K562 (cell line): Measurements from ENCODE around the gene TRIM68. TPM values are rescaled to one million over a fixed set of nuclear protein-coding genes. Genes with fewer than 3 reads are reported as not detected.
A peak's percentile ranks its signal among the peaks of the same experiment; 100 is the strongest.

ENCODE experiments used
- ARID4B ChIP-seq: sonication (generic); formaldehyde crosslinking; IDR thresholded peaks from 2 replicates; pipeline ENCODE4 v1.8.0; 2022; ENCODE audit warnings: mild to moderate bottlenecking, missing genetic modification reagents
- ATF3 ChIP-seq, 2 experiments: fragments of 450-650 bp in 1 of 2; sonication (generic) in 1 of 2; formaldehyde crosslinking in 1 of 2; IDR thresholded peaks in 1 of 2; conservative IDR thresholded peaks in 1 of 2; 2 replicates each; pipeline versions ENCODE4 v1.6.1 to v1.8.1; 2016 to 2023; ENCODE audit warnings: mild to moderate bottlenecking in 2 of 2, moderate library complexity in 2 of 2, inconsistent platforms in 1 of 2, missing genetic modification reagents in 1 of 2
- CBX1 ChIP-seq: sonication (generic); IDR thresholded peaks from 2 replicates; pipeline ENCODE4 v1.6.1; 2016; ENCODE audit warnings: antibody characterized with exemption, low read depth, mild to moderate bottlenecking
- CC2D1A ChIP-seq: fragments of 450-650 bp; IDR thresholded peaks from 2 replicates; pipeline ENCODE4 v1.6.1; 2017; ENCODE audit warnings: mild to moderate bottlenecking
- CCAR2 ChIP-seq: fragments of 200-400 bp; formaldehyde crosslinking; IDR thresholded peaks from 2 replicates; pipeline ENCODE4 v1.6.1; 2017; ENCODE audit warnings: mild to moderate bottlenecking, low read depth, low read length
- DEAF1 ChIP-seq: fragments of 450-650 bp; formaldehyde crosslinking; IDR thresholded peaks from 2 replicates; pipeline ENCODE4 v1.4.0; 2020; ENCODE audit warnings: mild to moderate bottlenecking, moderate library complexity
- E2F8 ChIP-seq: fragments of 450-650 bp; IDR thresholded peaks from 2 replicates; pipeline ENCODE4 v1.7.1; 2018; ENCODE audit warnings: mild to moderate bottlenecking, low read depth; ENCODE audit not compliant: partially characterized antibody
- HDAC3 ChIP-seq: fragments of 450-650 bp; IDR thresholded peaks from 2 replicates; pipeline ENCODE4 v1.6.1; 2018; ENCODE audit warnings: borderline replicate concordance, mild to moderate bottlenecking, moderate library complexity; ENCODE audit not compliant: partially characterized antibody
- IFI16 ChIP-seq: fragments of 250-450 bp; sonication (Bioruptor Pico); IDR thresholded peaks from 2 replicates; pipeline ENCODE4 v2.1.2; 2022; ENCODE audit warnings: mild to moderate bottlenecking, inconsistent platforms
- JUND ChIP-seq, 2 experiments: IDR thresholded peaks; 2 replicates in 1 of 2; 3 replicates in 1 of 2; pipeline ENCODE4 v1.6.1; 2011; ENCODE audit warnings: borderline replicate concordance in 2 of 2, low read depth in 2 of 2, low read length in 2 of 2, improper control_type of control experiment in 1 of 2, missing biosample characterization in 1 of 2, missing genetic modification characterization in 1 of 2, missing genetic modification reagents in 1 of 2
- SUPT5H ChIP-seq: fragments of 450-650 bp; IDR thresholded peaks from 2 replicates; pipeline ENCODE4 v1.6.1; 2016
- polyA plus RNA-seq, 8 experiments: library from polyadenylated mRNA; depleted of rRNA in 4 of 8; stranded (reverse) in 5 of 8; unstranded in 3 of 8; fragments of >200 nt; fragmentation: Nextera tagmentation in 2 of 8; fragmentation: Illumina TruSeq in 1 of 8; extraction: Ambion mirVana in 2 of 8; extraction: Trizol in 1 of 8; gene quantifications; 2 replicates each; pipeline versions ENCODE4 v1.2.1 to v1.2.3, GENCODE V29; 2011 to 2014; ENCODE audit warnings: inconsistent platforms in 1 of 8, missing spikeins in 1 of 8
- total RNA-seq, 7 experiments: library from RNA; depleted of rRNA in 6 of 7; stranded (reverse); fragments of >200 nt in 6 of 7; fragmentation: Illumina TruSeq in 2 of 7; extraction: Trizol in 2 of 7; gene quantifications; 2 replicates each; pipeline versions ENCODE4 v1.2.1 to v1.2.3, GENCODE V29; 2011 to 2021; ENCODE audit warnings: low replicate concordance in 1 of 7
- TF ChIP-seq, protein P1 (sequence below): fragments of 450-650 bp; formaldehyde crosslinking; conservative IDR thresholded peaks from 2 replicates; pipeline ENCODE4 v1.4.0; 2022; ENCODE audit warnings: mild to moderate bottlenecking, missing genetic modification characterization

The TRIM68 gene
- total and polyA plus RNA-seq, 9 of the 15 experiments (the other 6 are each of a cell fraction or from before 2014, with no cell fraction given): 5.2 to 10.9 (median 7.9) TPM

GRCh38 chr11:4607781-4608666, at the start of gene TRIM68 (continued):
- no peak for TF ChIP-seq E2F8
- no peak for TF ChIP-seq ARID4B (CRISPR knock-in tag)
- peak; percentile 87 for TF ChIP-seq SUPT5H
- peak; percentile 47; the same call in 1 of the 2 replicates for TF ChIP-seq CBX1
- TF ChIP-seq CCAR2: no peak
- no peak for TF ChIP-seq ATF3 (IDR thresholded peaks at IDR 0.05)
- TF ChIP-seq ATF3 (CRISPR knock-in tag; conservative IDR thresholded peaks at IDR 0.05): no peak
- no peak for TF ChIP-seq IFI16 (CRISPR knock-in tag)
- TF ChIP-seq, protein P1, sequence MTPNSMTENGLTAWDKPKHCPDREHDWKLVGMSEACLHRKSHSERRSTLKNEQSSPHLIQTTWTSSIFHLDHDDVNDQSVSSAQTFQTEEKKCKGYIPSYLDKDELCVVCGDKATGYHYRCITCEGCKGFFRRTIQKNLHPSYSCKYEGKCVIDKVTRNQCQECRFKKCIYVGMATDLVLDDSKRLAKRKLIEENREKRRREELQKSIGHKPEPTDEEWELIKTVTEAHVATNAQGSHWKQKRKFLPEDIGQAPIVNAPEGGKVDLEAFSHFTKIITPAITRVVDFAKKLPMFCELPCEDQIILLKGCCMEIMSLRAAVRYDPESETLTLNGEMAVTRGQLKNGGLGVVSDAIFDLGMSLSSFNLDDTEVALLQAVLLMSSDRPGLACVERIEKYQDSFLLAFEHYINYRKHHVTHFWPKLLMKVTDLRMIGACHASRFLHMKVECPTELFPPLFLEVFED: no peak
- 0 out of 2 replicates have a peak, but pooled peaks have one; percentile 66 for TF ChIP-seq CC2D1A
- TF ChIP-seq DEAF1 (CRISPR knock-in tag): no peak
- TF ChIP-seq HDAC3: no peak
- TF ChIP-seq JUND (IDR thresholded peaks at IDR 0.05; ENCODE audit: borderline replicate concordance, low read depth, low read length): no peak
- no peak for TF ChIP-seq JUND (tag; IDR thresholded peaks at IDR 0.05; ENCODE audit: borderline replicate concordance, low read depth, low read length)
